Kidney (tissue), 14 donors: ENCODE measurements around the gene FRMD3. TPM values are rescaled to one million over a fixed set of nuclear protein-coding genes. Genes with fewer than 3 reads are reported as not detected.

Experiments
- DNase-seq, 5 donors: peaks; one replicate each; pipeline ENCODE4 v3.0.0-alpha.2; 2013 to 2020
- FAIRE-seq: peaks from 2 replicates; lab custom pipeline; 2012; peaks lifted over from hg19 to GRCh38; lab: Jason Lieb, UNC
- H3K27ac ChIP-seq, 2 donors: one replicate each; pipeline ENCODE4 v1.7.0; 2013; ENCODE audit warnings: low read depth in 2 of 2, low read length in 2 of 2, inconsistent platforms in 1 of 2
- H3K27me3 ChIP-seq: one replicate; pipeline ENCODE4 v1.7.1; 2013; ENCODE audit warnings: low read length, inconsistent platforms; ENCODE audit not compliant: control insufficient read depth, insufficient read depth
- H3K36me3 ChIP-seq, 3 donors: one replicate each; pipeline versions ENCODE4 v1.7.0 to v1.7.1; 2013; ENCODE audit warnings: low read length in 3 of 3, control low read depth in 1 of 3, inconsistent platforms in 1 of 3; ENCODE audit not compliant: insufficient read depth in 3 of 3, control insufficient read depth in 2 of 3
- H3K4me1 ChIP-seq, 3 donors: one replicate each; pipeline versions ENCODE4 v1.7.0 to v1.7.1; 2013; ENCODE audit warnings: low read length in 3 of 3, inconsistent platforms in 1 of 3, low read depth in 1 of 3; ENCODE audit not compliant: control insufficient read depth in 2 of 3, insufficient read depth in 2 of 3
- H3K4me3 ChIP-seq, 3 donors: one replicate each; pipeline versions ENCODE4 v1.7.0 to v1.8.1; 2013; ENCODE audit warnings: low read length in 3 of 3, control low read depth in 1 of 3, inconsistent platforms in 1 of 3
- H3K9ac ChIP-seq, 3 donors: one replicate each; pipeline versions ENCODE4 v1.7.0 to v1.7.1; 2013; ENCODE audit warnings: low read length in 3 of 3, control low read depth in 1 of 3, inconsistent platforms in 1 of 3
- H3K9me3 ChIP-seq, 3 donors: one replicate each; pipeline versions ENCODE4 v1.7.0 to v1.7.1; 2013; ENCODE audit warnings: low read length in 3 of 3, control low read depth in 1 of 3, inconsistent platforms in 1 of 3; ENCODE audit not compliant: control insufficient read depth in 2 of 3, insufficient read depth in 1 of 3
- CTCF ChIP-seq: IDR thresholded peaks from 3 replicates; pipeline ENCODE4 v1.5.1; 2012; ENCODE audit warnings: mild to moderate bottlenecking, moderate library complexity, borderline replicate concordance; ENCODE audit not compliant: insufficient read depth; ENCODE audit errors: extremely low read depth
- intact Hi-C: fragments of 100-400 bp; cut with DNase I; formaldehyde crosslinking; loops from one replicate; pipeline ENCODE4 v1.11.1; 2022
- polyA plus RNA-seq: library from polyadenylated mRNA; stranded (reverse); fragments of 350-450 nt; fragmentation: Illumina TruSeq; extraction: RNeasy Lipid Tissue Mini Kit (QIAGEN cat#74804); gene quantifications from one replicate; pipeline ENCODE4 v1.2.3, GENCODE V29; 2014; ENCODE audit warnings: low read depth, low replicate concordance; ENCODE audit not compliant: insufficient read depth
- total RNA-seq: library from RNA; stranded (reverse); fragmentation: NEBNext Ultra II Directional; extraction: Animal tissue kit (Norgen Biotek cat#: 25700); gene quantifications from one replicate; pipeline ENCODE4 v1.2.1, GENCODE V29; 2021
- donor health status: control.
- donor health status: control.
- donor health status: control.
- donor health status: control.
- donor health status: control.
- donor health status: DM: yes; HTN: yes; CAD: no.
- donor health status: Normal renal cell carcinoma (clear cell type).

FRMD3 gene
- total and polyA plus RNA-seq, 2 donors from 2014 or later, result 9.9 to 11.0 TPM

- Histone ChIP-seq H3K27me3 (no peaks in the 10 kb centered on the region), H3K36me3 (peaks cover 0 to 3% (median 0%) of the 10 kb centered on the region in 3 donors), H3K9me3 (no peaks in the 10 kb centered on the region), H3K4me3 (no peak overlapping the region), H3K4me1 (no peaks in the 10 kb centered on the region), H3K9ac (no peak overlapping the region), H3K27ac (no peak overlapping the region)
- no peak for FAIRE-seq
- peak in 3 of 5 donors; percentile 50 to 81 (median 81) for DNase-seq
- no peak for TF ChIP-seq CTCF
- intact Hi-C loops, result no loop called here
Measured at GRCh38 chr9:83313781-83314180, 224.4 kb downstream of the FRMD3 start.

GRCh38 chr9:83312537-83312936, 225.7 kb downstream of the FRMD3 start:
- Histone ChIP-seq H3K9me3 (no peaks in the 10 kb centered on the region), H3K9ac (no peak overlapping the region), H3K36me3 (peaks cover 0 to 3% (median 0%) of the 10 kb centered on the region in 3 donors), H3K27me3 (no peaks in the 10 kb centered on the region), H3K4me3 (no peak overlapping the region), H3K27ac (no peak overlapping the region), H3K4me1 (no peaks in the 10 kb centered on the region)
- DNase-seq (no peak), FAIRE-seq (no peak)
- TF ChIP-seq CTCF, result no peak
- intact Hi-C loops, result no loop called here

DNA sequence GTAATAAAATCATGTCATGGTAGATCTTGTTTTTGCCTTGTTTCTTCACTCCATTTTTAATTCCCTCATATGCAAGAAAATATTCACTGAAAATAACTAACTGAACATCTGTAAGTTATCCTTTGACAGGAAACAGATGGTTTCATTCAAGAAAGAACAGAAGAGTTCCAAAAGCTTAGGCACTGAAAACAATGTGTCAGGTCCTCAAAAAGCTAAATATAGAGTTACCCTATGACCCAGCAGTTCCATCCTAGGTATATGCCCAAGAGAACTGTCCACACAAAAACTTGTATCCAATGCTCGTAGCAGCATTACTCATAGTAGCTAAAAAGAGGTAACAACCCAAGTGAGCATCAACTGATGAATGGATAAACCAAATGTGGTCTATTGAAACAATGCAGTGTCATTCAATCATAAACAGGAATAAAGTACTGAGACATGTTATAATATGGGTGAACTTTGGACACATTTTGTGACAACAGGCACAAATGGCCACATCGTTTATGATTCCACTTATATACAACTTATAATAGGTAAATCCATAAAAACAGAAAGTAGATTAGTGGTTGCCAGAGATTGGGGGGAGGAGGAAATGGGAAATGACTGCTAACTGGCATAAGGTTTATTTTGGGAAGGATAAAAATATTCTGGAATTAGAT, 231.0 kb downstream of the FRMD3 start:
- DNase-seq (peak in 2 of 5 donors; percentile 30 to 64), FAIRE-seq (no peak)
- no peak overlapping the region for H3K4me3 ChIP-seq
- no peak overlapping the region for H3K9ac ChIP-seq
- H3K27me3 ChIP-seq, result no peaks in the 10 kb centered on the region
- H3K4me1 ChIP-seq, result peaks cover 0 to 10% (median 7%) of the 10 kb centered on the region in 3 donors
- no peak overlapping the region for H3K27ac ChIP-seq
- intact Hi-C loops, result no loop called here
- no peak for TF ChIP-seq CTCF
- no peaks in the 10 kb centered on the region for H3K9me3 ChIP-seq
- H3K36me3 ChIP-seq, result peaks cover 0 to 3% (median 0%) of the 10 kb centered on the region in 3 donors

DNA sequence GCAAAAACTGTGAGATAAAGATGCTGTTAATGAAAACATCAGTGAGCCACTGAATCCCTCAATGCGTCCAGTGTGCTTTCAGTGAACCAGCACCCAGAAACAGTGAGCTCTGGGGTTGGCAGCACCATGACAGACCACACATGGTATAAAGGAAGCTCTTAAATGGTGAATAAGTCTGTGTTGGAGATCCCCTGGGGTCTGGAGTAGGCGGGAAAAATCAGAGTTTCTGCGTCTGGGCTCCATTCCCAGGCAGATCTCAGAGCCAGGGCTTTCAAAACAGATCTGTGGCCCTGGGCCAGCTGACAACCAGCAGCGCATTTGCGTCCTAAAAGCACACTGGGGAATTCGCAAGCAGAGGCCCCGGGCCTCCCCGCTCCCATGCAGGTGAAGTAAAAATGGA, 233.5 kb downstream of the FRMD3 start:
- FAIRE-seq, result no peak
- H3K9ac ChIP-seq, result no peak overlapping the region

More for the DNA sequence above, 233.5 kb downstream of the FRMD3 start:
- Histone ChIP-seq H3K4me3 (no peak overlapping the region), H3K4me1 (peaks cover 0 to 12% (median 7%) of the 10 kb centered on the region in 3 donors), H3K9me3 (no peaks in the 10 kb centered on the region), H3K27me3 (no peaks in the 10 kb centered on the region), H3K36me3 (no peaks in the 10 kb centered on the region), H3K27ac (peak overlapping the region in 1 of 2 donors; percentile 15)
- no peak for TF ChIP-seq CTCF
- peak; percentile 52 to 92 (median 55) for DNase-seq
- intact Hi-C loops, result no loop called here
